ENCODE data around the gene SOX21.

SOX21 gene

DNA sequence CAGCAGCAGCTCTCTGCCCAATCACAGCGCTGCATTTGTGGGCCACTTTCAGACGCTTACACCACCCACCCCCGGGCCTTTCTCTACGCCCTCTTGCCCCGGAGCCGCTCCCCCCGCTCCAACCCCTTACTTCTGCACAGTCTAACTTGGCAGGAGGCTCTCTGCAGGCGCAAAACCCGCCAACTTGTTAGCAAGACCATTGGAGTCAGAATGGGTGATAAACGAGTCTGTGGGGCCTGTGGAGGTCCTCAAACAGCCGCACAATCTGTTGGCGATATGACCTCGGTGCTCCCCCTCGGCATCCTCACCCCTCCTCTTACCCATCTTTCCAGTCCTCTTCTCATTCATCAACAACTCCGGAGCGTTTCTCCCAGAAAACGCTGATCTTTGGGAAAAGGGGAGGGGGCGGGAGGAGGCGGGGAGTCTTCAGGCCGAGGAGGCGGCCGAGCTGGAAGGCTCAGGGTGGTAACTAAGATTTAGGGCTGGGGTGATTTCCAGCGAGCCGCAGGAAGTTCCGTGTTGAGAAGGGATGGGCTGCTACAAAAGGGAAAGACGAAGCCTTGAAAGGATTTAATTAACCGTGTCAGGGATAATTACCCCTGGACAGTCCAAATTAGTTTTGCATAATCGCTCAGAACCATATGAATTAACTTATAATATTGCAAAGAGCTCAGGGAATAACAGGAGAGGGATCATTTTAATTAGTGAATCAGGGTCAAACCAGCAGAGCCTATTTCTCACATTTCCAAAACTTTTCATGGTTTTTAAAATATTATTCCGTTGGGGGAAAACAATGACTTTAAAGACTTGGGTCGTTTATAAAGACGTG lies 4.1 kb downstream of the SOX21 start:
- no peak for DNase-seq

DNA sequence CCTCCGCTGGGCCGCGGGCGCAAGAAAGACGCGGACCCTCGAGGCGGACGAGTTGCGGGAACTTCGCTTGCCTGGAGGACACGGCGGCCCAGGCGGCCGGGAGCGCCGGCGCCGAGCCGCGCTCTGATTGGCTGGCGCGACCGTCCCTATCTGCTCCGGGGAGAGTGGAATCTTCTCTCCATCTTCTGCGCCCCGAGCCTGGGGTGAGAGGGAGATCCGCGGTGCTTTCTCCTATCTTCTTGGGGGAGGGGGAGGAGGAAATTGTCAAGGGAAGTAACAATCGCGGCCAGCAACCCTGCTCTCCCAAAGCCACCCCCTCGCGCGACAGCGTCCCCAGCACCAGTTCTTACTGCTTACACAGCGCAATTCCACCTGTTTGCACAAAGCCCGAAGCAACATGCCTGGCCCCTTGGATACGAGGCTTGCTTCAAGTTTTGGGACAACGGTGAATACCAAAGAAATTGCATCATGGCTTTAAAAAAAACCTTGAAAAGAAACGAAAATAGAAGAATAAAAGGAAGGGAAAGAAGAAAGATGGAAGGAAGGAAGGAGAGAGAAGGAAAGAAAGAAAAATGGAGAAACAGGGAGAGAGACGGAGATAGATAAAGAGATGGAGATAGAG lies 4.8 kb downstream of the SOX21 start:
- DNase-seq, result no peak

DNA sequence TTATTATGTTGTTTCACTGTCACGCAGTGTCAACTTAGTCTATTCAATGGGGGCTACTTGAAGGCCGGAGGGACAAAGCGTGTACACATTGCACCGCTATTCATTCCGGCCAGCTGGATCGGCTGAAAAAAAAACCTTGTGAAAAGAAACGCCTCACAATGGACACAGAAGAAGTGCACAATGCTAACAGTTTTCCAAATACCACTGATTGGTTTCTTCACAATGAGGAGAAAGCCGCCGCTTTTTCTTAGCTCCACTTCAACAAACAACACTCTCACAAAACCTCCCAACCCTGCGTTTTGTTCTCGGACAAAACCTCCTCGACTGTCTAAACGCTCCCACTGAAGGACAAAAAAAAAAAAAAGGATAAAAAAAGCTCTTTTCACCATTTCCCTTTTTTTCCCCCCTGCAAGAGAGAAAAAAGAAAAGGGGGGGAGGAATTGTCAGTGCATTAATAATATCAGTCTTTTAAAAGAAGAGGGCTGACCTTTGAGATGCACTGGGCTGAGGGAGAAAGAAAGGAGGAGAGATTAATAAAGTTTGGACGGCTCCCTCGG lies 5.4 kb downstream of the SOX21 start:
- DNase-seq, result no peak

DNA sequence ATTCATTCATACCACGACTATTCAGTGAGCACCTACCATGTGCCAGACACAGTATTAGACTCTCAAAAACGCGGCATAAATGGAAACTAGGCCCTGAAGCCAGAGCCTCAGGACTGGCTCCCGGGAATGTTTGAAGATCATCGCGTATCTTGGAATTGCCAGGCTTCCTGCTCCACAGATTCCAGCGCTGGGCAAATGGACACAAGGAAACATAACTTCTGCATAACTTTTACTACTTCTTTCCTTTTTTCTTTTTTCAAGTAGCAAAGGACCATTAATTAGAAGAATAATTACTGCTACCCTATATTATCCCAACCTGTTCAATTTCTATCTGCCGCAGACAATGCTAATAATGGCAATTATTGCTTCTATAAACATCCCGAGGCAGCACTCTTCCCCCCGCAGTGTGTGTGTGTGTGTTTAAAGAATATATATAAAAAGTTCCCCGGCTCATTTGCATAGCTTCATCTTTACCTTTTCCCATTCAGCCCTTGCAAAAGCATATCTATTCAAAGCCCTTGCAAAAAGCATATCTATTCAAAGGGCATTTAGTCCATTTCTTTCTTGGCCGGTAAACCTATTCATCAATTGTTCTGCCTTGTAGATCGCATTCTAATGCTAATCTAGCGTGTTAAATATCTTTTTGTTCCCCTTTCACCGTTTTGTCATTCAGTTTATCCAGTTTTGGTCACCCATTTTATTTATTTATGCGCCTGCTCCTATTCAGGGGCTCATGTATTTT lies 6.1 kb downstream of the SOX21 start:
- DNase-seq, result no peak

DNA sequence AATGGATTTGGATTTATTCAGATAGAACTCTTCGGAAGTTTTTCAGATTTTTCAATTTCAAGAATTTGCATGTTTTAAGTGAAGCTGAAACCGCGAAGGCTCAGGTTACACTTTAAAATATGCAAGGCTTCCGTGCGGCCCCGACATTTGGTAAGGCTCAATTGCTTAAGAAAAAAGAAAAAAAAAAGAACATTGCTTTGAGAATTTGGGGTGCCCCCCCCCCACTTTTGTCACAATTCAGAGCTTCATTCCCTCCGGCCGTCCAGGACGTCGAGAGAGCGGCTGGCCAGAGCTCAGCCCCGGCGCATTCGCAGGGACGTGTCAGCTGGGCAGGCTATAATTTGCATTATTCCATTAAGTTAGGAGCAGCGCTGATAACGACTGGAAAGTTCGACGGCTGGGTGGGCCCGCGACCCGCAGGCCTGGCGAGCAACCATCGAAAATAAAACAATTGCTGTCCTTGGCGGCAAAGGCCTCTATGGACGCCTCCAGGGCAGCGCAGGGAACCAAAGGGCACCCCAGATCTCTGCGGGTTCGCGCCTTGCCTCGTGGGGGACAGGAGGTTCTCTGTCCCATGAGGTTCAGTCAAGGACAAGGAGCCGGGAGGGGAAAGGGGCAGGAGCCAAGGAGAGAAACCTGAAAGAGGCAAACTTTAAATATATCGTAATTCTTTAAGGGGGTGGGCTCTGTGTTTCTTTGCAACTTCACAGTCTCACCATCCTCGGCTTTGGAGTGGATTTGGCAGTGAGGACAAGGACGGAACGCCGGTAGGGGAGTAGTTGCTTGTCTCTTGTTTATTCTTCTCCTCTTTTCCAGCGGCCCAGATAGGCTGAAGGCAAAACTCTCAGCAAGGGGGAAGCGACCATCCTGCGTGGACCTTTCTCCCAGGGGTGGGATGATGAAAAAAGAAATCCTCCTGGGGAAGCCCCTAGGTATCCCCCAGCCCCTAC lies 7.0 kb downstream of the SOX21 start:
- DNase-seq, result no peak

DNA sequence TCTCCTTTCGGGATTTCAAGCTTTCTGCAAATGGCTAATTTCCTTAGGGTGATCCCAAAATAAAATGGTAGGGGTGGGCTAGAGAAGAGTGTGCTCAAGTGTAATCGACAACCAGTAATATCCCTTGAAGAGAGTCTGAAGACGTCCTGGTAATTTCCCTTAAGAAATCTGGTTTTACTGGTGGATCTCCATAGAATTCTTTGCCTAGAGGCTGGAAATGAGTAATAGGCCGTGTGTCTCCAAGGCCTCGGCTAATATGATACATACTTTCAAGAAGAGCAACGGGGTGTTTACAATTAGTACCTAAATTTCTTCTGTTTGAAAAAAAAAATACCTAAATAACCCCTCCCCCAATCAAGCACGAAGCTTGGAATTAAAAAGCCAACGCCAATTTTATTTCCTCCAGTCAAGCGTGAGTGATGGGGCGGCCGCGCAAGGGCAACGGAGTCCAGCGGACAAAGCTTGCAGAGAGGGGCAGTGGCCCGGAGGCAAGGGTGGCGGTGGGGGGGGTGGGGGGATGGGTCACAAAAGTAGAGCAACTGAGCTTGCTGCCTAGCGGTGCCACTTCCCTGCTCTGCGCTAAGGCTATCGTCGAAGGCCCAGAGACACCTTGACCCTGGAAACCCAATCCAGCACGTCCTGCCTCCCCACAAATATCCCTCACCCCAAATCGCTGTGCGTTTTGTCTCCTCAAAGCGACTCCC lies 7.8 kb downstream of the SOX21 start:
- DNase-seq, result no peak

DNA sequence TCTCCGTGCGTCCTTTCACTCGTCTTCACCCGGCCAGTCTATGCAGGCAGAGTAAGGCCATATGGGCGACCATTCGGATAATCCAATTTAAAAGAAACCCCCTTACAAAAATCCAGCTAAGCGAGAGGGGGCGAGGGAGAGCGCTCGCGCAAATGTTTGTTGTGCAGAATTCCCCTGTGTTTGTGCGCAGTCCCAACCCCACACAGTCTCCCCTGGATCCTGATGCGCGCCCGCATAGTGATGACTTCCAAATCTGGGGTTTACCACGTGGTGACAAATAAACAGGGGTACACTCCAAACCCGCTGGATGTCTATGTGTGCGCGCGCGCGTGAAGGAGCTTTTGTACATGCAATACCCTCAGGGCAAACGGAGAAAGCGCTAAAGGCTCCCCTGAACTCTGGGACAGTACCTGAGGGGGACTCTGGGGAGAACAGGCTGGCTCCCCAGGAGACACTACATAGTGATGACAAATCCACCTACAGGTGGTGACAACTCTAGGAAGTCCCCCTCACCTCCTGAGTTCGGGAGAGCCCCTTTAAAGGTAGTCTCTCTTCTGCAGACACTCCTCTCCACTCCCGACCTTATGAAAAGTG lies 8.5 kb downstream of the SOX21 start:
- DNase-seq, result no peak

DNA sequence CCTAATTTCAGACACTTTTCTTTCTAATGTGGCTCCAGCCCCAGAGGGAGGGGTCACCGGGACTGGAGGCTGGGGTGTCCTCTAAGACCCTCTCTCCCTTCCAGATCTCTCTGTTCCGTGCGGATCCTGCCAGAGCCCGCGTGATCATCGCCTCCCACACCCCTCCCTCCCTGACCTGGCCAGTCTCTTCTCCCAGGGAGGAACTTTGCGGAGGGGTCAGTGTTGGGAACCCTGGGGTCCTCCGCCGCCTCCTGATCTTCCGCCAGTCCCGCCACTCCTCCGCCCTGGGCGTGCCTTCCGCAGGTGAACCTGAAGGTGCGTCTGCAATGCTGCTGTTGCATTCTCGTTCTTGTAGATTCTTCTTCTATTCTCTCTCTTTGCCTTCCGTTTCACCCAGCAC lies 9.1 kb downstream of the SOX21 start:
- no peak for DNase-seq

DNA sequence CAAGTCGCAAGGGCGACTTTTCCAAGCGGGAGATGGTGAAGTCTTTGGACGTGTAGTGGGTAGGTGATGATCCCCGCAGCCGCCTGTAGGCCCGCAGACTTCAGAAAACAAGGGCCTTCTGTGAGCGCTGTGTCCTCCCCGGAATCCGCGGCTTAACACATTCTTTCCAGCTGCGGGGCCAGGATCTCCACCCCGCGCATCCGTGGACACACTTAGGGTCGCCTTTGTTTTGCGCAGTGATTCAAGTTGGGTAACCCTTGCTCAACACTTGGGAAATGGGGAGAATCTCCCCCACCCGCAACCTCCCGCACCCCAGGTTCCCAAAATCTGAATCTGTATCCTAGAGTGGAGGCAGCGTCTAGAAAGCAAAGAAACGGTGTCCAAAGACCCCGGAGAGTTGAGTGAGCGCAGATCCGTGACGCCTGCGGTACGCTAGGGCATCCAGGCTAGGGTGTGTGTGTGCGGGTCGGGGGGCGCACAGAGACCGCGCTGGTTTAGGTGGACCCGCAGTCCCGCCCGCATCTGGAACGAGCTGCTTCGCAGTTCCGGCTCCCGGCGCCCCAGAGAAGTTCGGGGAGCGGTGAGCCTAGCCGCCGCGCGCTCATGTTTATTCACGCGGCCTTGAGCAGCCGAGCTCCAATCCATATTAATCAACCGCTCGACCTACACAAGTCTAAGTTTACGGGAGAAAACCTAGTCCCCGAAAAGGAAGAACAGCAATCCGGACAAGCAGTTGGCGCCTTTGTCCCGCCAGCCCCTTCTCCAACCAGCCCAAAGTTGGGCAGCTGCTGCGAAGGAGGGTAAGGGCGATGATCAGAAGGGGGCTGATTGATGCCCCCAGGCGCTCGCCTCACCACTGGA lies 9.9 kb downstream of the SOX21 start:
- DNase-seq, result no peak

DNA sequence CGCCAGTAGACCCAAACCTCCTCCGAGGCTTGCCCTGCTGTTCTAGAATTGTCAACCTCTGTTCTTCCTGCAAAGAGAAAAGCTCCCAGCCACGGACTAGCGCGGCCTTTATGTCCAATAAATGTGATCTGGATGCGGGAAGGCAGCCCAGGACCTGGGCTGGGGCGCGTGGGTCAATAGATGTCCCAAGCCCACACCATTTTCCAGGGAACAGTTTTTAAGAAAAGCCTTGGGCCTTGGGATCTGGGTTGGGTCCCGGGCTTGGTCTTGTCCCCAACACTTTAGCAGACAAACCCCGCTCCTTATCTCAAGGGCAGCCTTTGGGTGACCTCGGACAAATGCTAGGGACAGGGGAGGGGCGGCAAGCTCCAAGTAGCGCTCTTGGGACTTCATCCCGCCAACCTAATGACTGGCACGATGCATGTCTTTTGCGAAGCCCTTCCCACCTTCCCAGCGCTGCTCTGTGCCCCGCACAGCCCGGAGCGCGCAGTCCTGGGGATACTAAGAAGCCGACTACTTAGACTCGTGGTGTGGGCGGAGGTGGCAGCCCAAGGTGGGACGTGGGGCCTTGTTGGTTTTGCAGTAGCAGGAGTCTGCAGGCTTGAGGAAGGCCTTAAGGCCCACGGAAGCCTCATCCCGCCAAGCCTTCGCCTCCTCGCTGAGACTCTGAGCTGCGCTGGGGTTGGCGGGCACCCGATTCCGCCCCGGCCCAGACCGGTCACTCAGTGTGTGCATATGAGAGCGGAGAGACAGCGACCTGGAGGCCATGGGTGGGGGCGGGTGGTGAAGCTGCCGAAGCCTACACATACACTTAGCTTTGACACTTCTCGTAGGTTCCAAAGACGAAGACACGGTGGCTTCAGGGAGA lies 10.8 kb downstream of the SOX21 start:
- DNase-seq, result no peak

DNA sequence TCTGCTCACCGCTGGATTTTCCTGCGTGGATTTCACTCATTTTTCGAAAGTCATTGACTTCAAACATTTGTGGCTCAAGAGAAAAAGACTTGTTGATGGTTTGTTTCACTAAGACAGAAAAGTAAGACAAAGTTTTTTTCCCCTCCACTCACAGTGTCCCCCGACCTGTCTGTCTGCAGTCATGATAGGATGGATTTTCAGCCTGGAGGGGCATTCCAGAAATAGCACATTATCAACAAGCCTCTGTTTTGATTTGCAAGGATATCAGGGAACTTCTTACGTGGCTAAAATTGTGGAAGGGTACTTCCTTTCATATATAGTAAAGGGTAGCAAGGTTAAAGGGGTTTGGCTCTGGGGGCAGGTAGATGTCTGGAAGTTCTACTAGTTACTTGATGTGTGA lies 11.8 kb downstream of the SOX21 start:
- no peak for DNase-seq

DNA sequence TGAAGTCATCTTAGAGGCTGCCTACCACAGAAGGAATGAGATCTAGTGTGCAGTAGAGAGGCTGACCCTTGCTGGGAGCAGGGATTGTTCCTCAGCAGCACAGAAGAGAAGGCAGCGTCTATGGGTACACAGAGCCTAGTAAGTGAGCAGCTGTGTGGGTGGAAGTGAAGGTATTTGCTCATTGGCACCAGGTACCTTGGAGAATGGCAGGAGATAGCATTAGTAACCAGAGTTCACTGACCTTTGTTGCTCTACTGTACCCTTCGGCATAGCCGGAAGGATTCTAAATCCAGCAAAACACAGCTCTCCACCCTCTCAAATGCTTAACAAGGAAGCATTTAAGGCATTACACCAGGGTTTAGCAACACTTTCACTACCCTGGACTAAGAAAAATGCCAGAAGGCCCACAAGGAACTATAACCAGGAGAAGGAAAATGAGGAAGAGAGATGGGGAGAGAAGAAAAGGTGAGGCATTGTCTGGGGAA lies 12.3 kb downstream of the SOX21 start:
- DNase-seq, result no peak

DNA sequence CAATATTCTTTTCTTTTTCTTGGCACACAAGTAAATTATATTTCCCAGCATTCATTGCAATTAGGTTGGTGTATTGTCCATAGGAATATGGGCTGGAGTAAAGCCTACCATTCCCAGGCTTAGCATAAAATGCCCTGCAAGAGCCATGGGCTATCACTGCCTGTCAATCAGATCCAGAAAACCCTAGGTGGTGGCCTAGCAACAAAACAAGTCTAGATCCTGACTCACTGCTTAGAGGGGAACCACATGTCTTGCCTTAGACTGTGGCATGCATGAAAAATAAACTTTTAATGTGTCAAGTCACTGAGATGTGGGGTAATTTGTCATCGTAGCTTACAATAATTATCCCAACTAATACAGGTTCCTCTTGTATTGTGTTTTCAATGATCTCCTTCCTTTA lies 16.2 kb downstream of the SOX21 start:
- DNase-seq, result no peak

DNA sequence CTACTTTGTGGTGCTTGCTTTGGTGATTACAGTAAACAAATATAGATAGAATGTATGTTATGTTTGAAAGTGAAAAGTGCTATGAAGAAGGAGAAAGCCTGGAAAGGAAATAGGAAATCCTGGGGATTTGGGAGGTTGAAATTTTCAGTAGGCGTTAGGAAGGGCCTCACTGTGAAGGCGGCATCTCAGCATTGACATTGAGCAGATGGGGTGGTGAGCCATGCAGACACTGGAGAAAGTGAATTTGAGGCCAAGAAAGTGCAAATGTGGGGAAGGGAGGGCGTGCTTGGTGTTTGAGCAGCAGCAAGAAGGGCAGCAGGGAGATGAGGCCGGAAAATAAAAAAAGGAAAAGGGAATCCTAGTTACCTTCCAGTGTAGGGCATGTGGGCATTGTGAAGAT lies 20.3 kb downstream of the SOX21 start:
- DNase-seq, result no peak

DNA sequence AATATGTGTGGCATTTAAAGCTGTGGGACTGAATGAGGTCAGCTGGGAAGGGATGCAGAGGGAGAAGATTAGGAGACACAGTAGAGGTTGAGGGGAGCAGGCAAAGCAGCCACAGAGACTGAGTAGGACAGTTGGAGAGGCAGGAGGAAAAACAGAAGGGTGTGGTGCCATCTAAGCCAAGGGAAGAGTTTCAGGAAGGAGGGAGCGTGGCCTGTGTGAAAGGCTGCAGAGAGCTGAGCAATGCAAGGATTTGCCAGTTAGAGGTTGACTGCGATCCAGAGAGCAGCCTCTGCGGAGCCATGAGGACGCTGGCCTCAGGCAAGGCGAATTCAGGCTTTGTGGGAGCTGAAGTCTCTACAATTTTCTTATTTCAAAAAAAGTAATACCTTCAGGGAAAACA lies 28.9 kb downstream of the SOX21 start:
- no peak for DNase-seq

DNA sequence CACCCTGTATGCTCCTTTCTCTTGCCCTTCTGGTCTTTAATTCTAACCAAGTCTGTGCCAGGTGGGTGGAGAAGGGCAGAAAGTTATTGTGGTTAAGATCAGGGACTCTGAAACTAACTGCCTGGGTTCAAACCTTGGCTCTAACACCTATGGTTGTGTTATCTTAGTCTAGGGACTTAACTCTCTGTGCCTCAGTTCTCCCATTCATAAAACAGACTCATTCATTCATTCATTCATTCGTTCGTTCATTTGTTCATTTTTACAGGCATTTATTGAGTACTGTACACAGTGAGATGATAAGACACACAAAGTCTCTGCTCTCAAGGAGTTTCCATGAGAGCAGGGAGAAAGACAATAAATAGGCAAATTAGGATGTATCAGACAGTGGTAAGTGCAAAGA lies 30.1 kb downstream of the SOX21 start:
- no peak for DNase-seq

DNA sequence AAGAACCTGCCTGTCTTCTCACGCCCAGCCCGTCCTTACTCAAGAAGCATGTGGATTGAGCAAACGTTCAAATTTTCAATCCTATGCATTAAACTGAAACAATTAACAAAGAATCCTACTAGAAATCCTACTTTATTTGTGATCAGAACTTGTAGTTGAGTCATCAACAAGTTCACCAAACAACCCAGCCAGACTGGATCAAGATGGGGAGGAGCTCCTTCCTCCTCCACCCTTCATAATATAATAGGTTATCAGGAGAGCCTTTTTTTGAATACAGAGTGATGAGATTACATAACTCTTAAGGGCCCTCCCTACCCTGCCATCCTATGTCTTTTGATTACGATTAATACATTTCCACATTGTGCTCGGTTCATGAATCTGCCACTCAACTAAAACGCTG lies 32.7 kb downstream of the SOX21 start:
- no peak for DNase-seq

DNA sequence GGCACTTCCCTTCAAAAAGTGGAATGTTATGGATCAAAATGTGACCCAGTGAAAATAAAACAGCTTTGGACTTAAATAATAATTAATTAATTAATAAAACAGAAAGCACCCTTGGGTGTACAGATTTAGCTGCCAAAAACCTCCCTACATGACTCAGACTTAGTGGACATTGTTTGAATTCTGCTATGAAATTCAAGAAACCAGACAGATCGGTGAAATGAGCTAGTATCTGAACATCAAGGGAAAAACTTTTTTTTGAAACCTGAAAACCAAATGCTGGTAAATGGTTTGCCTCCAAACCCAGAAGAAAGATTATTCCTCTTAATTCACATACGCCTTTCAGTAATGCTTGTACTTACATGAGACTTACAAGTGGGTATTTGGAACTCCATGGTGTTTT lies 33.5 kb downstream of the SOX21 start:
- DNase-seq, result no peak

DNA sequence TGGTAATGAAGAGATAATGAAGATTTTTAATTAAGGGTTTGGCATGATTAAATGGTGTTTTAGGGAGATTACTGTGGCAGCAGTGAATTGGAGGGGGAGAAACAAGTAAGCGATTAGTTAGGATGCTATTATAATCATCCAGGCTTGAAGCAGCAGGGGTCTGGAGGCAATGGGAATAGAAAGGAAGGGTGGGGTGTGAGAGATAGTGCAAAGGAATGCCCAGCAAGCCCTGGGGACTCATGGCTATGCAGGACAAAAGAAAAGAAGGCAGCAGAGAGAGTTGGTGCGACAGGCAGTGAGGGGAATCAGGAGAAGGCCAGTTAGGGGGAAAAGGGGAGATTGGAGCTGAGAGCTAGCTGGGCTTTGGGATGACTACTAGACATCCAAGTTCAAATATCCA lies 34.5 kb downstream of the SOX21 start:
- no peak for DNase-seq

Measured in T-helper 9 cell (primary cell).